GM12878 (cell line): Measurements from ENCODE around the gene GRK5.

ENCODE experiments used
- CBX3 ChIP-seq: fragments of 200-600 bp; sonication (generic); IDR thresholded peaks from 2 replicates; pipeline ENCODE4 v1.6.1; 2016; ENCODE audit warnings: low read depth, borderline replicate concordance
- CEBPB ChIP-seq, 2 experiments: fragments of 150-350 bp in 1 of 2; IDR thresholded peaks; 2 replicates each; pipeline ENCODE4 v1.6.1; 2012 to 2014; ENCODE audit warnings: low read depth in 2 of 2, low read length in 2 of 2, borderline replicate concordance in 1 of 2, inconsistent platforms in 1 of 2
- CTCF ChIP-seq, 3 experiments: IDR thresholded peaks in 2 of 3; conservative IDR thresholded peaks in 1 of 3; 2 replicates each; pipeline ENCODE4 v1.5.1; 2011; ENCODE audit warnings: low read depth in 3 of 3, low read length in 3 of 3, mild to moderate bottlenecking in 3 of 3, control low read depth in 2 of 3, moderate library complexity in 2 of 3, inconsistent platforms in 1 of 3, mixed read lengths in 1 of 3; ENCODE audit not compliant: control insufficient read depth in 2 of 3, insufficient read depth in 1 of 3; ENCODE audit errors: extremely low read depth in 1 of 3
- ETV6 ChIP-seq, 2 experiments: fragments of 450-650 bp in 1 of 2; IDR thresholded peaks in 1 of 2; conservative IDR thresholded peaks in 1 of 2; 2 replicates each; pipeline ENCODE4 v1.6.1; 2014; ENCODE audit warnings: antibody characterized with exemption in 1 of 2, borderline replicate concordance in 1 of 2, low read depth in 1 of 2, mild to moderate bottlenecking in 1 of 2, moderate library complexity in 1 of 2
- GABPA ChIP-seq: IDR thresholded peaks from 2 replicates; pipeline ENCODE4 v1.6.1; 2014; ENCODE audit warnings: antibody characterized with exemption, low read depth, mild to moderate bottlenecking, inconsistent platforms
- NRF1 ChIP-seq: conservative IDR thresholded peaks from 2 replicates; pipeline ENCODE4 v1.6.1; 2011; ENCODE audit warnings: mild to moderate bottlenecking, low read depth, low read length, improper control_type of control experiment
- POLR2A ChIP-seq: IDR thresholded peaks from 2 replicates; pipeline ENCODE4 v1.6.1; 2011; ENCODE audit warnings: low read depth, mild to moderate bottlenecking, low read length
- POLR2AphosphoS2 ChIP-seq: IDR thresholded peaks from 2 replicates; pipeline ENCODE4 v1.6.1; 2011; ENCODE audit warnings: low read depth, mild to moderate bottlenecking, low read length, improper control_type of control experiment, moderate library complexity
- REST ChIP-seq: IDR thresholded peaks from 2 replicates; pipeline ENCODE4 v1.6.1; 2012; ENCODE audit warnings: mild to moderate bottlenecking, low read depth, low read length
- SP1 ChIP-seq: IDR thresholded peaks from one replicate; pipeline ENCODE4 v1.6.1; 2011; ENCODE audit warnings: low read depth, low read length
- TCF3 ChIP-seq: IDR thresholded peaks from 2 replicates; pipeline ENCODE4 v1.6.1; 2012; ENCODE audit warnings: low read depth, mild to moderate bottlenecking, low read length, borderline replicate concordance; ENCODE audit not compliant: insufficient read depth
- TF ChIP-seq, protein P1 (sequence below): fragments of 450-650 bp; conservative IDR thresholded peaks from 2 replicates; pipeline ENCODE4 v1.6.1; 2017; ENCODE audit warnings: mild to moderate bottlenecking, moderate library complexity

DNA sequence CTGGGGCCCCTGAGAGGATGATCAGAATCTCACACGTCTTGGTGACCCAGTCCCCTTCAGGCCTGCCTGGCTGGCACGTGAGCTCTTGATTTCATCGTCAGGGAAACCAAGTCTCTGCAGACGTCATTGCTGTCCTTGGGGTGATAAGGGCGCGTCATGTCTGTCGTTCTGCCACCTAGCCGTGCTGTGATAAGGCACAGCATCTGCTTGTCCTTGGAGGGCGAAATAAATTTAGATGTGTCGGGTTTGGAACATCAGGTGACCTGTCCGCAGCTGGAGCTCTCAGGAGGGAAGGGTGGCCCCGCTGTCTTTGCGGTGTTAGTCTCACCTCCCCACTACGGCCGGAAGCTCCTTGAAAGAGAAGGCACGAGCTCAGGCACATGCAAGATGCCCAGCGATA lies 129.2 kb downstream of the GRK5 start:
- TF ChIP-seq SP1, result no peak
- no peak for TF ChIP-seq REST
- no peak for TF ChIP-seq TCF3
- TF ChIP-seq POLR2AphosphoS2, result no peak
- TF ChIP-seq CEBPB (IDR thresholded peaks at IDR 0.05; ENCODE audit: borderline replicate concordance in 1 of 2, low read depth in 2 of 2, low read length in 2 of 2), result no peak
- no peak for TF ChIP-seq CTCF (IDR thresholded peaks at IDR 0.05 in 2 of 3, conservative IDR thresholded peaks at IDR 0.05 in 1 of 3; ENCODE audit: control insufficient read depth in 2 of 3, extremely low read depth in 1 of 3, insufficient read depth in 1 of 3, low read depth in 3 of 3, low read length in 3 of 3)
- TF ChIP-seq ETV6 (conservative IDR thresholded peaks at IDR 0.05 in 1 of 2, IDR thresholded peaks at IDR 0.05 in 1 of 2; ENCODE audit: borderline replicate concordance in 1 of 2, low read depth in 1 of 2), result no peak
- no peak for TF ChIP-seq POLR2A
- TF ChIP-seq, protein P1, sequence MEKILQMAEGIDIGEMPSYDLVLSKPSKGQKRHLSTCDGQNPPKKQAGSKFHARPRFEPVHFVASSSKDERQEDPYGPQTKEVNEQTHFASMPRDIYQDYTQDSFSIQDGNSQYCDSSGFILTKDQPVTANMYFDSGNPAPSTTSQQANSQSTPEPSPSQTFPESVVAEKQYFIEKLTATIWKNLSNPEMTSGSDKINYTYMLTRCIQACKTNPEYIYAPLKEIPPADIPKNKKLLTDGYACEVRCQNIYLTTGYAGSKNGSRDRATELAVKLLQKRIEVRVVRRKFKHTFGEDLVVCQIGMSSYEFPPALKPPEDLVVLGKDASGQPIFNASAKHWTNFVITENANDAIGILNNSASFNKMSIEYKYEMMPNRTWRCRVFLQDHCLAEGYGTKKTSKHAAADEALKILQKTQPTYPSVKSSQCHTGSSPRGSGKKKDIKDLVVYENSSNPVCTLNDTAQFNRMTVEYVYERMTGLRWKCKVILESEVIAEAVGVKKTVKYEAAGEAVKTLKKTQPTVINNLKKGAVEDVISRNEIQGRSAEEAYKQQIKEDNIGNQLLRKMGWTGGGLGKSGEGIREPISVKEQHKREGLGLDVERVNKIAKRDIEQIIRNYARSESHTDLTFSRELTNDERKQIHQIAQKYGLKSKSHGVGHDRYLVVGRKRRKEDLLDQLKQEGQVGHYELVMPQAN, result no peak
- TF ChIP-seq CBX3, result no peak
- TF ChIP-seq GABPA, result no peak
- TF ChIP-seq NRF1, result no peak
